T-helper 2 cell treated with Interferon-gamma antibody and Interleukin-4, amounts not matched to agents 5 μg/mL and 100 μg/mL, for 36 hours (primary cell): Measurements from ENCODE around the gene PRDM15.

ENCODE experiments used
- DNase-seq: peaks from one replicate; pipeline ENCODE4 v3.0.0; 2021; ENCODE audit warnings: low spot score
- H3K27ac Mint-ChIP-seq: one replicate; pipeline ENCODE4 v1.8.0; 2021; ENCODE audit warnings: mild to moderate bottlenecking, mixed read lengths
- H3K27me3 Mint-ChIP-seq: one replicate; pipeline ENCODE4 v1.8.0; 2021; ENCODE audit warnings: low read depth, mixed read lengths
- H3K36me3 Mint-ChIP-seq: one replicate; pipeline ENCODE4 v1.8.0; 2021; ENCODE audit warnings: low read depth, mixed read lengths
- H3K4me1 Mint-ChIP-seq: one replicate; pipeline ENCODE4 v1.8.0; 2021; ENCODE audit warnings: low read depth, mixed read lengths
- H3K4me3 Mint-ChIP-seq: one replicate; pipeline ENCODE4 v1.8.0; 2022; ENCODE audit warnings: mild to moderate bottlenecking, moderate library complexity, mixed read lengths
- H3K9me3 Mint-ChIP-seq: one replicate; pipeline ENCODE4 v1.8.0; 2021; ENCODE audit warnings: mixed read lengths

PRDM15 gene

DNA sequence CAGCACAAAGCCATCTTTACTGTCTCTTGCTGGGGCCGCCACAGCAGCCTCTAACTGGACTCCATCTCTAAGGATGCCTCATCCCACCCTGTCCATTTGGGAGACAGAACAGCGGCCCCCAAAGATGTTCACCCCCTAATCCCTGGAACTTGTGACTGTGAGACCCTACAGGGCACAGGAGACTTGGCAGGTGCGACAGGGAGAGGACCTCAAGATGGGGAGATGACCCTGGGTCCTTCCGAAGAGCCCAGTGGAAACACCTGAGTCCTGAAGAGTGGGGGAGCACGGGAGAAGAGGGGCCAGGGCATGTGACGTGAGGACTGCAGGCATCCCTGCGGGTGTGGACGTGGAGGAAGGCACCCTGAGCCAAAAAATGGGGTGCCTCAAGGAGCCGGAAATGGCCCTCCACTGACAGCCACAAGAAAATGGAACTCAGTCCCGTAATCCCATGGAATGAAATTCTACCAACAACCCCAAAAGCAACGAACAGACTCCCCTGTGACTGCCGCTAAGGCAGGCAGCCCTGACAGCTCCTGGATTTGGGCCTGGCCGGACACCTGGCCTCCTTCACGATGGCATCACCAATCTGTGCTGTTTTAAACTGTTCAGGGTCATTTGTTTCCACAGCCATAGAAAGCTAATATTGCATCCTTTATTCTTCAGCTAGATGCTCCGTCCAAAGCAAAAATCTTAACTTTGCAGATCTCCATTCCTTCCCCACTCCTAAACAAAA is 40.7 kb upstream of the PRDM15 start:
- H3K4me3 Mint-ChIP-seq, result no peak overlapping the region
- H3K27me3 Mint-ChIP-seq, result no peaks in the 10 kb centered on the region
- no peaks in the 10 kb centered on the region for H3K9me3 Mint-ChIP-seq
- peaks cover 2% of the 10 kb centered on the region for H3K36me3 Mint-ChIP-seq
- H3K4me1 Mint-ChIP-seq, result peaks cover 17% of the 10 kb centered on the region
- no peak overlapping the region for H3K27ac Mint-ChIP-seq
- no peak for DNase-seq

DNA sequence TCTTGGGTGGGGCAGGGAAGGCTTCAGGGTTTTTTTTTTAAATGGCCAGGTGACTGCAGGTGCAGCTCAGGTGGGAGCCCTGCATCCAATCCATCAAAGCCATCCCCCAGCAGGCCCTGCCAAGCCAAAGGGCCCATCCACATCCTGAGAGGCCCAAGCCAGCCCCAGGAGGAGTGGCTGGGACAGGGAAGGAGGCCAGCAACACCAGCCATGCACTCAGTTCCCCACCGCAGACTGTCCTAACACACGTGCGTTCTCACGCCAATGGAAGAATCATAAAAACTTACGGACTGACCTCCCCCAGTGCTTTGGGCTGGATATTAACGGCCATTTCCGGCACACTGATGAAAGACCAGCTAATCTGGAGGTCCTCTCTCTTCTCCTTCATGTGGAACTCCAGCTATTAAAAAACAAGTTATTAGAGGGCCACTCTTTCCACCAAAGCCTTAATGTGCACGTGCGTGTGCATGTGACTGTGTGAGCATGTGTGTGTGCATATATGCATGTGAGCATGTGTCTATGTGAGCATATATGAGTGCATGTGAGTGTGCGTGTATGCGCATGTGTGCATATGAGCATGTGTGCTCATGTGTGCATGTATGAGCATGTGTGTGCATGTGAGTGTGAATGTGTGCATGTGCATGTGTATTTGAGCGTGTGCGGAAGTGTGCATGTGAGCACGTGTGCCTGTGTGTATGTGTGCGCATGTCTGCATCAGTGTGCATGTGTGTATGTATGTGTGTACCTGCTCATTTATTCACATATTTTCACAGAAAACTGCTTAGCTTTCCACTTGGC is 39.6 kb upstream of the PRDM15 start:
- Mint-ChIP-seq H3K27ac (no peak overlapping the region), H3K9me3 (no peaks in the 10 kb centered on the region), H3K27me3 (no peaks in the 10 kb centered on the region), H3K4me3 (no peak overlapping the region), H3K4me1 (peaks cover 8% of the 10 kb centered on the region), H3K36me3 (peaks cover 2% of the 10 kb centered on the region)
- no peak for DNase-seq

DNA sequence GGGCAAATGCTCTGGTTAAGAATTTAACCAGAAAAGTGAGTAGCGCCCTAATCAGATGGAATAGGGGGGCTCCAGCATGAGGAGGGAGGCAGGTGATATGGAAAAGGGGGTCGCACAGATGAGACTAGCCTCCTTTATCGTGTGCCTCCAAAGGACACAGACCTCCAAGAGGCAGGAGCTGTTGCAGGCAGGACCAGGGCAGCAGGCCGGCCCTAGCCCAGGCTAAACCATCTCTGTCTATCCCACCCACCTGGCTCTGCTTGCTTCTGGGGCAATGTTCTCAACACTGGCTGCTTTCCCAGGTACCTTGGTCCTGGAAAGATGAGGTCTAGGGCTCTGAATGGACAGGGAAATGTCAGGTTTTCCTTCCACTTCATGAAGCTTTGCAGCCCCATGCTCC is 38.4 kb upstream of the PRDM15 start:
- H3K4me3 Mint-ChIP-seq, result no peak overlapping the region
- no peaks in the 10 kb centered on the region for H3K27me3 Mint-ChIP-seq
- no peak overlapping the region for H3K27ac Mint-ChIP-seq
- DNase-seq, result no peak
- H3K36me3 Mint-ChIP-seq, result peaks cover 2% of the 10 kb centered on the region
- no peaks in the 10 kb centered on the region for H3K9me3 Mint-ChIP-seq
- H3K4me1 Mint-ChIP-seq, result no peaks in the 10 kb centered on the region

DNA sequence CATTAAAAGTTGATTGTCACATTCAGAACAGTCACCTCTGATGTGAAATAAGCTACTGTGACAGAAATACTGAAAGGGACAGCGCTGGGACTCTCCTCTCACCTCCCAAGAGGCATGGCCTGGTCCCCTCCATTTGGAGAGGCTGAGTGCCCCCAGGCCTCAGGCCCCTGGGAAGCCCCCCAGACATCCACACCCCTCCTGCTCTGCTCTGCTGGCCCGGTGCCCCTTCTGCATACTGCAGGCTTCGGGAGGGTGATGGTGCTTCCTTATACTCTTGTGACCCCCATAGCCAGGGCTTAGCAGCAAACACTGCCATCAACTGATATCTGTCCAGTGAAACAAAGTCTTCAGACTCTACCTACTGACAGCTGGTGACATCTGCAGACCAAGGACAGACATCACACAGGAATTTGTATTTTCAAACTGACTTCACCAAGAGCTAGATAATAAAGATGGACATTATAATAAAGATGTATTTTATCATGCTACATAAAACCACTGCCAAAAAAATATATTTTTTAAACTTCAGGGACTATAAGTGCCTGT is 37.8 kb upstream of the PRDM15 start:
- Mint-ChIP-seq H3K27ac (no peak overlapping the region), H3K4me1 (no peaks in the 10 kb centered on the region), H3K9me3 (no peaks in the 10 kb centered on the region), H3K36me3 (peaks cover 4% of the 10 kb centered on the region), H3K27me3 (no peaks in the 10 kb centered on the region), H3K4me3 (no peak overlapping the region)
- no peak for DNase-seq

DNA sequence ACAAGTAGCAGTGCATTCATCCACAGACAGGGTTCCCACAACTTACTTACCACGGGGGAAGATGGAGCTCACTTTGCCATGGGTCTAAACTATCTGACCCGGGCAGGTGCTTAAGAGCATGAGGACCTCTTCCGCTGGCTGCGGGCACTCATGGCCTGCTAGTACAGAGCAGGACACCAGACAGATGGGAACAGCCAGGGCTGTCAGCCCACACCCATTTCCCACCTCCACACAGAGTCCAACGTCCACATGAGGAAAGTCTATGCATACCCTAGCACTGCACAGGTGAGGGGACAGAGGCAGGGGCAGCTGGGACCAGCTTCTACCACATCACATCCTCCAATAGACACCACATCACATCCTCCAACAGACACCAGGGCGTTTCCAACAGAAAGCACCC is 35.8 kb upstream of the PRDM15 start:
- Mint-ChIP-seq H3K36me3 (peaks cover 12% of the 10 kb centered on the region), H3K4me3 (no peak overlapping the region), H3K9me3 (no peaks in the 10 kb centered on the region), H3K4me1 (no peaks in the 10 kb centered on the region), H3K27me3 (no peaks in the 10 kb centered on the region), H3K27ac (no peak overlapping the region)
- DNase-seq, result no peak

DNA sequence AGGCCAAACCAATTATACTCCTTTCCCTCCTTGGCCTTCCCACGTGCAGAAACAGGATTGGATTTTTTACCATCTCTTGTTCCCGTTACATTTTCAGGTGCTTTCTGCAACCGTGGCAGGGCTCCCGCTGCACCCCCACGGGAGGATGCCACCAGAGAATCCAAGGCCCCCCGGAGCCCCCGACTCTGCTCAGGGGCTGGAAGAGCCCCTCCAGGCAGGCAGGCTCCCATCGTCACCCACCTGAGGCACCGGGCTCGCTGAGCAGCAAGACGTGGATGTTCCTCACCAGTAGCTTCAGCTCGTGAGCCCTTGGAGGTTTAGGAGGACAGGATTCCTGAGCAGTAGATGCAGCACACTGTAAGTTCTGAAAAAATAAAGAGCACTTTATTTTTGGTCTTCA is 35.2 kb upstream of the PRDM15 start:
- no peaks in the 10 kb centered on the region for H3K4me1 Mint-ChIP-seq
- no peak overlapping the region for H3K27ac Mint-ChIP-seq
- H3K27me3 Mint-ChIP-seq, result no peaks in the 10 kb centered on the region
- H3K9me3 Mint-ChIP-seq, result no peaks in the 10 kb centered on the region
- no peak for DNase-seq
- H3K4me3 Mint-ChIP-seq, result no peak overlapping the region
- H3K36me3 Mint-ChIP-seq, result peaks cover 12% of the 10 kb centered on the region

DNA sequence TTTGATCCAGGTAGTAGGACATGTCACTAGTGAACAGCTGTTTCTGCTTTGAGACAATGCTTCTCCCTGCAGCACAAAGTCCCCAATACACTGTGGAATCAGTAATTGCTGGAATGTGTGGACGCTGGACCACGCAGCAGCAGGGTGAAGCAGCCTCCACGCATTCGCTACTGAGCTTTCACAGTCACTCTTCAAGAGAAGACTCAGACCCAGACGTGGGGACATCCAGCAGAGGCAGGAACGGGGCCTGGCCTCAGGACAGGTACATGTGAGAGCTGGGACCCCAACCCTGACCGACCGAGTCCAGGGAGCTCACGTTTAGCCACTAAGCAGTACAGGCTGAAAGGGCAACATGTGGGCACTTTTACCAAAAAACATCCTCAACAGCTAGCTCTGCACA is 34.1 kb upstream of the PRDM15 start:
- Mint-ChIP-seq H3K36me3 (peaks cover 12% of the 10 kb centered on the region), H3K4me3 (no peak overlapping the region), H3K9me3 (no peaks in the 10 kb centered on the region), H3K27ac (no peak overlapping the region), H3K4me1 (no peaks in the 10 kb centered on the region), H3K27me3 (no peaks in the 10 kb centered on the region)
- no peak for DNase-seq

DNA sequence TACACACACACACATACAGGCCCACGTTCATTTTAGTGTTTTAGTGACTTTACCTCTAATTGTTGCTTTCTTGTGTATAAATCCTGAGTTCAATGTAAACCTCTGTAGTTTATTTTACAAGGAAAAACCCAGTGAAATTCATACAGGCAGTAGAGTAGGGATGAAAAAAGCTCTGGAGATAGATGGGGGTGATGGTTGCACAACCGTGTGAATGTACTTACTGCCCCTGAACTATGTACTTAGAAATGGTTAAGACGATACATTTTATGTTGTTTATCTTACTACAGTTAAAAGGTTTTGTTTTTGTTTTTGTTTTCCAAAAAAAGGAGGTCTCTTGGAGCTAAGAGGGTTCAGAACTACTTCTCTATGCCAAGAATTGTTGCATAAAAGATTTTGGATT is 29.7 kb upstream of the PRDM15 start:
- no peaks in the 10 kb centered on the region for H3K4me1 Mint-ChIP-seq
- H3K36me3 Mint-ChIP-seq, result peaks cover 10% of the 10 kb centered on the region
- no peak overlapping the region for H3K27ac Mint-ChIP-seq
- no peaks in the 10 kb centered on the region for H3K9me3 Mint-ChIP-seq
- no peak overlapping the region for H3K4me3 Mint-ChIP-seq
- H3K27me3 Mint-ChIP-seq, result no peaks in the 10 kb centered on the region
- no peak for DNase-seq

DNA sequence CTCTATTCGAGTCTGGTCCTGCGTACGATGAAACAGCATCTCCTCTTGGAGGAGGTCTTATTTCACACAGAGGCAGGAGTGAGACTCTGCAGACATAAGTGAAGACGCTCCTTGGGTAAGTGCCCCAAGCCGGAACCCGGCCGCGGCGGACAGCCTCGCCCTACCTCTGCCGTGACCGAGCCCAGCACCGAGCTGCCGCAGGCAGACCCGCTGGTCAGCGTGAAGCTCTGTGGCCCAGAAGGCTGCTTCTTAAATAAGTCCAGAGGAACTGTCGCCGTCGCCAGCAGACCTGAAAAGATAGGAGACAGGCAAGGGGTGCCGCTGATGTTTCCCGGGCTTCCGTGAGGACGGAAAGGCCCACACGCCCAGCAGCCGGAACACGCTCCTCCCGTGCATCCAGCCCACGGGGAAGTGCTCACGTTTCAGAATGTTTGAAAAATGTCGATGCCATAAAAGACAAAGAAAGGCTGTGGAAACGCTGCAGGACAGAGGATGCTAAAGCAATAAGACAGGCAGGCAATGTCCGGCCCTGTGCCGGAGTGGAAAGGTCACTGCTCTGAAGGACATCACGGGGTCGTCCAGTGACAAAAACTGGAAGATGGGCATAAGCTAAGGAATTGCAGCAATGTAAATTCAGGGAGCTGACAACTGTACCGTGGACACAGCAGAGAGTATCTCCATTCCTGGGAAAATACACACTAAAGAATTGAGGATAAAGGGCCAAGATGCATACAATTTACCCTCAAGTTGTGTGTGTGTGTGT is 28.5 kb upstream of the PRDM15 start:
- H3K4me3 Mint-ChIP-seq, result no peak overlapping the region
- H3K36me3 Mint-ChIP-seq, result peaks cover 10% of the 10 kb centered on the region
- no peaks in the 10 kb centered on the region for H3K27me3 Mint-ChIP-seq

DNA sequence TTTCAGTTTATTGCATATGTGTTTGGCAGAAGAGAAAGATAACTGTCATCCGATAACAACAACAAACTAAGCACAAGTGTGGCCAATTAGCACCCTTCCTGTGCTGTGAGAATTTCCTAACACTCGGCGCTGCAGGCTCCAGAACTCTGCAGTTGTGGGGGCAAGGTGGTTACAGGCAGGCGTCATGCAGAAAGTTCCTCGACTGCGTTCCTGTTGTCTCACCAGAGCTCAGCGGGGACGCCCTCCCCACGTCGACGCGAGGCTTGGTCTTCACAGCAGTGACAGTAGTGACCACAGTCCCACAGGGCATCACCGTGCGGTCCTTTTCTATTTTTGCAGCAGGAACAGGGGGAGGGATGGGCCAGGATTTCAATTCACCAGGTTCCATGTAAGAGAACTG is 27.6 kb upstream of the PRDM15 start:
- no peaks in the 10 kb centered on the region for H3K4me1 Mint-ChIP-seq
- H3K27ac Mint-ChIP-seq, result no peak overlapping the region
- no peaks in the 10 kb centered on the region for H3K27me3 Mint-ChIP-seq
- peaks cover 8% of the 10 kb centered on the region for H3K36me3 Mint-ChIP-seq
- no peaks in the 10 kb centered on the region for H3K9me3 Mint-ChIP-seq
- H3K4me3 Mint-ChIP-seq, result no peak overlapping the region
- no peak for DNase-seq

More for the DNA sequence above, 28.5 kb upstream of the PRDM15 start:
- Mint-ChIP-seq H3K4me1 (no peaks in the 10 kb centered on the region), H3K9me3 (no peaks in the 10 kb centered on the region), H3K27ac (no peak overlapping the region)
- no peak for DNase-seq

DNA sequence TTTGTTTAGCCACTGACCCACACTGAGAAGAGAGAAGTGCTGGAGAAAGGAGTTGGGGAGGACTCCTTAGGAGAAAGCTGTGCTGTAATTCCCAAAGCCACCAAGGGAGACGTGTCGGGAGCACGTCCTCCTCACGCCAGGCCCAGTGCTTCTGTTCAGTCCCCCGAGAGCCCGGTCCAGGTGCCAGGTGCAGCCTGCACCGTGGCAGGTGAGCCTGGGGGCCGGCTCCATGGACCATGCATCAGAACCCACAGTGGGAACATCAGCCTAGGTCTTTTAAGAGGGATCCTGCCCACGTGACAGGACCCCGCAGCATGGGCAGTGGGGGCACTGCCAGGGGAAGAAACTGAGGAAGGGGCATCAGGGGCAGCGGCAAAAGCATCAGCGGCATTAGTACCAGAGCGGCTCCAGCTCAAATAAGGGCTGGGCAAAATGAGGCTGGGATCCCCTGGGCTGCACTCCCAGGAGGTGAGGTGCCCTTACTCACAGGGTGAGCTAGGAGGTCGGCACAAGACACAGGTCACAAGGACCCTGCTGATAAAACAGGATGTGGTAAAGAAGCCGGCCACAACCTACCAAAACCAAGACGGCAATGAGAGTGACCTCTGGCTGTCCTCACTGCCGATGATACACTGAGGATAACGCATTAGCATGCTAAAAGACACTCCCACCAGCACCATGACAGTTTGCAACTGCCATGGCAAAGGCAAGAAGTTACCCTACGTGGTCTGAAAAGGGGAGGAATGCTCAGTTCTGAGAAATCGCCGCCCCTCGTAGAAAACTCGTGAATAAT is 24.6 kb upstream of the PRDM15 start:
- Mint-ChIP-seq H3K27ac (no peak overlapping the region), H3K27me3 (no peaks in the 10 kb centered on the region), H3K36me3 (peaks cover 10% of the 10 kb centered on the region), H3K4me3 (no peak overlapping the region), H3K4me1 (peaks cover 18% of the 10 kb centered on the region), H3K9me3 (no peaks in the 10 kb centered on the region)
- DNase-seq, result no peak

DNA sequence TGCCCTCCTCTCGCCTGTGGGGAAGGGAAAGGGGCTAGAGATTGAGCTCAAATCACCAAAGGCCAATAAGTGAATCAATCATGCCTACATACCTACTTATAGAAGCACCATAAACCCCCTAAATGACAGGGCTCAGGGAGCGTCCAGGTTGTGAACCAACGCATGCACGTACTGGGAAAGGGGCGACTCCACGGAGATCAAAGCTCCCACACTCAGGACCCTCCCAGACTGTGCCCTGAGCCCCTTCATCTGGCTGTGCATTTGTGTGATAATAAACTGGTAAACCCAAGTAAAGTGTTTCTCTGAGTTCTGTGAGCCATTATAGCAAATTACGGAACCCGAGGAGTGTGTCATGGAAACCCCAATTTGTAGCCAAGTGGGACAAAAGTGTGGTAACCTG is 23.8 kb upstream of the PRDM15 start:
- no peaks in the 10 kb centered on the region for H3K27me3 Mint-ChIP-seq
- DNase-seq, result no peak
- H3K27ac Mint-ChIP-seq, result no peak overlapping the region
- peaks cover 21% of the 10 kb centered on the region for H3K4me1 Mint-ChIP-seq
- peaks cover 10% of the 10 kb centered on the region for H3K36me3 Mint-ChIP-seq
- H3K4me3 Mint-ChIP-seq, result no peak overlapping the region
- H3K9me3 Mint-ChIP-seq, result no peaks in the 10 kb centered on the region

DNA sequence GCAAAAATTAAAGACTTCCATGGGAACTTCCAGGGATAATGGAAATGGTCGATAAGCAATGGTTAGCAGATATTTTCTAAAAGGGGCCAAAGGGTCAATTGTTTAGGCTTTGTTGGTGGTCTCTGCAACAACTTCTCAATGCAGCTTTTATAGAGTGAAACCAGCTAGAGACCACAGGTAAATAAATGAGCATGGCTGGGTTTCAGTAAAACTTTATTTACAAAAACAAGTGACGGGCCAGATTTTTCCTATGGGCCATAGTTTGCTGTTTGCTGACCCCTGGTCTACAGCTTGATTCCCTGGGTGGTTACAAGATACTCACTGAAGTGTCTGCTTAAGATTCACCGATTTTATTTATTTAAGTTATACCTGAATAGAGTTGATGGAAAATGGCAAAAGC is 22.6 kb upstream of the PRDM15 start:
- Mint-ChIP-seq H3K4me1 (peaks cover 21% of the 10 kb centered on the region), H3K27me3 (no peaks in the 10 kb centered on the region), H3K27ac (no peak overlapping the region), H3K9me3 (no peaks in the 10 kb centered on the region), H3K4me3 (no peak overlapping the region), H3K36me3 (peaks cover 10% of the 10 kb centered on the region)
- no peak for DNase-seq
